AG04449 (cell line): Measurements from ENCODE around the gene LIMCH1.

Experiments used
- CTCF ChIA-PET: fragments of 350-600 bp; formaldehyde crosslinking; extraction: SDS; loops from one replicate; lab custom pipeline; 2021; ENCODE audit warnings: antibody characterized with exemption; lab: Yijun Ruan, JAX
- POLR2A ChIA-PET: fragments of 400-600, 350-600 bp; formaldehyde crosslinking; extraction: SDS; loops from one replicate; lab custom pipeline; 2020; ENCODE audit warnings: antibody characterized with exemption, inconsistent platforms; lab: Yijun Ruan, JAX
- DNase-seq: peaks from one replicate; pipeline ENCODE4 v3.0.0-alpha.2; 2010; ENCODE audit warnings: low read depth, low spot score
- H3K4me3 ChIP-seq: 2 replicates; pipeline ENCODE4 v1.5.1; 2011; ENCODE audit warnings: low read depth, mild to moderate bottlenecking, control low read depth, low read length
- TF ChIP-seq, protein P1 (sequence below): IDR thresholded peaks from one replicate; pipeline ENCODE4 v1.5.1; 2011; ENCODE audit warnings: mild to moderate bottlenecking, moderate library complexity, low read length, control low read depth, inconsistent platforms; ENCODE audit not compliant: insufficient read depth; ENCODE audit errors: missing control alignments

The LIMCH1 gene

DNA sequence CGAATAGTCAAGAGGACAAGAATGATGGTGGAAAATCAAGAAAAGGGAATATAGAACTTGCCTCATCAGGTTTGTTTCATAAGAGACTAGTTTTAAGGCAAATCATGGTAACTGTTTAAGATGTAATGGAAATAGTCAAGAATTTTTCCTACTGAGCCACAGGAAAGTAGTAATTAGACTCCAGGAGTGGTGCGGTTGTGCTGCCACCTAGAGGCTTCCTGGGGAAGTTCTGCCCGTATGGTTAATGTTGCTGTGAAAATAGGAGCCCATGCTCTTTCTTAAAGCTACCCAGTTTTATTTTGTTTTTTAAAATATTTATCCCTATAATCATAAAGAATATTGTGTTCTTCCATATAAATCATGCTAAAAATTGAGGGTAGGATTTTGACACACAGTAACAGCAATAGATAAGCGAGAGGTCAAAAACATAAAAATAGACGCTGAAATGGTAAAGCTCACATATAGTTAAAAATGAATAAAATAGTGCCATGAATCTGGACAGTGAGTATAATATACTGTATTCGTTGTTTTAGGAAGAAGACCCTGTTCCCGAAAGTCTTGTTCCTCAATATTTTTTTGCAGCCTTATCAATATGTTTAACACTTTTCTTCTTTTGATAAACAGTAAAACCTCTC lies 123.6 kb downstream of the LIMCH1 start:
- CTCF ChIA-PET = interaction anchor here (0.8 to 11.4 kb wide), 29 partner anchors 8 to 925 kb away, joined by 3 to 256 read pairs (median 4); no protein-coding TSS in a partner anchor
- no peak overlapping the region for H3K4me3 ChIP-seq
- POLR2A ChIA-PET = no interaction called here
- TF ChIP-seq, protein P1, sequence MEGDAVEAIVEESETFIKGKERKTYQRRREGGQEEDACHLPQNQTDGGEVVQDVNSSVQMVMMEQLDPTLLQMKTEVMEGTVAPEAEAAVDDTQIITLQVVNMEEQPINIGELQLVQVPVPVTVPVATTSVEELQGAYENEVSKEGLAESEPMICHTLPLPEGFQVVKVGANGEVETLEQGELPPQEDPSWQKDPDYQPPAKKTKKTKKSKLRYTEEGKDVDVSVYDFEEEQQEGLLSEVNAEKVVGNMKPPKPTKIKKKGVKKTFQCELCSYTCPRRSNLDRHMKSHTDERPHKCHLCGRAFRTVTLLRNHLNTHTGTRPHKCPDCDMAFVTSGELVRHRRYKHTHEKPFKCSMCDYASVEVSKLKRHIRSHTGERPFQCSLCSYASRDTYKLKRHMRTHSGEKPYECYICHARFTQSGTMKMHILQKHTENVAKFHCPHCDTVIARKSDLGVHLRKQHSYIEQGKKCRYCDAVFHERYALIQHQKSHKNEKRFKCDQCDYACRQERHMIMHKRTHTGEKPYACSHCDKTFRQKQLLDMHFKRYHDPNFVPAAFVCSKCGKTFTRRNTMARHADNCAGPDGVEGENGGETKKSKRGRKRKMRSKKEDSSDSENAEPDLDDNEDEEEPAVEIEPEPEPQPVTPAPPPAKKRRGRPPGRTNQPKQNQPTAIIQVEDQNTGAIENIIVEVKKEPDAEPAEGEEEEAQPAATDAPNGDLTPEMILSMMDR = peak; percentile 83
- no peak for DNase-seq

DNA sequence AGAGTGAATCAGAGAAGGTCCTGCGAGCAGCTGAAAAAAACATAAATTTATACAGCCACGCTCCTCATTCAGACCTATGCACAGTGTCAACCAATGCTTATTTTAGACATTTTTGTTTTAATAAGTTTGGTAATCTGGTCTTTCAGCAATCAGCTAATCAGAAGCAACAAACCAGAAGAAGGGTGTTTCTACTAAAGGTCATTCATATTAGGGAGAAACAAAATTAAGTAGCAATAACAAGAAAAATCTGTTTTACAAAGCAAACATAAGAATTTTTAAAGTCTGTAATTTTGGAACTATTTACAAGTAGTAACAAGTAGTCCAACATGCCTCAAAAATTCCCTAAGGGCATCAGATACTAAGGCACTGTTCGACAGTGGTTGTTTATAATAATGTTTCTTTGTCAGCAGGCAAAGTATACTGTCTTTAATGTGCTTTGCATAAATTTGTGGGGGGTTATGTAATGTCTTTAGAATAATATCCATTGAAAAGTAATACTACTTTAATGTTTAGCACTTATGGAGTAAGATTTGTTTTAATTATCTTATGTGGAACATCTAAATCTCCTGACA lies 127.8 kb downstream of the LIMCH1 start:
- ChIA-PET POLR2A (no interaction called here), CTCF (interaction anchor here (11.4 kb wide), 1 partner anchor 386 kb away, joined by 256 read pairs; no protein-coding TSS in a partner anchor)
- H3K4me3 ChIP-seq = no peak overlapping the region
- DNase-seq = no peak
- TF ChIP-seq, protein P1 = no peak

DNA sequence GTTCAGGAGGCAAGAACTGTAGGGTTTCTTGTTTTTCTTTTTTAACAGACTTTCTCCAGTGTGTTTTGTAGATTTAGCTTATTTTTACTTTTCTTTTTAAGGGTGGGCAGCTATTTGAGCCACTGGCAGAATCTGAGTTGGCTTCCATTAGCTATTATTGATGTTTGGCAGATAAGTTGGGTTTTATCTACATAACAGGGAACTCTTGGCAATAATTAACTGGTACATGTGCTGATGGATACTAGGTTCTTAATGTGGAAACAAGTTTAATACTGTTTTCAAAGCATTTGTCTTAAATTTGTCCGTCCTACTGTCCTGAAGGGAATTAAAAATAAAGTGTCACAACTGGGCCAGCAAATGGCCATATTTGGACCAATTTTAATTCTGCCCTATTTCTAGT lies 130.1 kb downstream of the LIMCH1 start:
- POLR2A ChIA-PET = no interaction called here

DNA sequence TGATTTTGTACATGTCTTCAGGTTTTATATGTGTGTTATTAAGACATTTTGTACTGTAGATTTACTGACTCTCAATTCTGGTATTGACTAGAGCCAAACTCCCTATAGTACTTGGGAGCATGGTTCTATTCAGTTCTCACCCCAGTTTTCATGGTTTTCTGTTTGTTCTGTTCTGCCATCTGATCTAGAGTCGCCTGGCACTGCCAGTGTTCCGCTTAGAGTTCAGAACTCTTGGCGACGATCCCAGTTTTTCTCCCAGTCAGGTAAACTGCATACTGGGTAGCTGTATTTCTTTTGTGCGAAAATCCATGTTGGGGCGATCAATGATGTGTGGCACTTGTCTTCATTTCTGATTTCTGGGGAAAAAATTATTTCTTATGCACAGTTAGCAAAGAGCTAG lies 132.6 kb downstream of the LIMCH1 start:
- DNase-seq = no peak
- ChIA-PET POLR2A (no interaction called here), CTCF (interaction anchor here (1.1 kb wide), 2 partner anchors 20 to 389 kb away, joined by 3 to 4 read pairs; no protein-coding TSS in a partner anchor)
- TF ChIP-seq, protein P1 = no peak
- no peak overlapping the region for H3K4me3 ChIP-seq

More for the DNA sequence above, 130.1 kb downstream of the LIMCH1 start:
- H3K4me3 ChIP-seq = no peak overlapping the region
- TF ChIP-seq, protein P1 = no peak
- CTCF ChIA-PET = no interaction called here
- DNase-seq = no peak

DNA sequence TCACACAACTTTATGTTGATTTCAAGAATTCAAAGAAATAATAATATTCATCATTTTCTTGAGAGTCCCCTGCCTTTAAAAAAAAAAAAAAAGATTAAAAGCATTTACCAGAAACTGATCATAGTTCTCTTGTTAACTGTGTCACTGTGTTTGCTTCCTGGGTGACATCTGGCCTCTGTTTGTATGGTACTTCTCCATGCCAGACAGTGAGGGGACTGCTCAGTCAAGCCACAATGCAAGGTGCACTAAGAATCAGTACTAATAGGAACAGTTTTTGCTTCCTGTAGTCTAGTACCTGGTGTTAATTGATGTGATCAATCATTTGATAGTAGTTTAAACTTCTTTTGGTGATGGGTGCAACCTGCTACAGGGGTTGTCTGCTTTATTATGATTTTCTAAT lies 133.0 kb downstream of the LIMCH1 start:
- H3K4me3 ChIP-seq = no peak overlapping the region
- ChIA-PET POLR2A (no interaction called here), CTCF (interaction anchor here (1.1 kb wide), 2 partner anchors 20 to 390 kb away, joined by 3 to 4 read pairs; no protein-coding TSS in a partner anchor)
- TF ChIP-seq, protein P1 = no peak
- DNase-seq = no peak

DNA sequence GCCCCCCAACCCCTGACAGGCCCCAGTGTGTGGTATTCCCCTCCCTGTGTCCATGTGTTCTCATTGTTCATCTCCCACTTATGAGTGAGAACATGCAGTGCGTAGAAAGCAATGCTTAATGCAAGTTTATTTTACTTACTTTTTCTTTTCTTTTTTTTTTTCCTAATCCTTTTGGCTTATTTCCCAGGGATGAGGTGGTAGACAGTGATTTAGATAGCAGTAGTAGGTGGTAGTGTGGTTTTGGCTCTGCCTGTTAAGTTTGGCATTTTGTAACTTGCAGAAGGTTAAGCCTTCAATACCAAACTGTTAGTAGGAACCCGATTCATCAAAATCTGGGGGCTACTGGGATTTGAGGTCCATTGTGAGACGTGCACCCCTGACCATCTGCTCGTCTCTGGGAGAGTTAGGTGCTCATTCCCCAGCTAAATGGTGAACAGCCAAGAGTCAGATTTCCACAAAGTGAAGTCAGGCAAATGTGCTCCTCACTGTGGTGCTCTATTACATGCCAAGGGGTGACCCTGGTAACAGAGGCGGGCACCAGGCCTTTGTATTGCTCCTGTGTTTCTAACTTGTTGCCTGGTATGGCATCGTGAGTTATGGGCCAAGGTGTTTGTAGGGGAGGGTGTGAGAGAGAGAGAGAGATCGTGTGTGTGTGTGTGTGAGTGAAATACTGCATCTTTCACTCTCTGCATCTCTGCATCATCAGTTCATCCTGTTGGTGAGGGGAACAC lies 140.3 kb downstream of the LIMCH1 start:
- H3K4me3 ChIP-seq = no peak overlapping the region
- TF ChIP-seq, protein P1 = no peak
- DNase-seq = no peak
- POLR2A ChIA-PET = no interaction called here
- CTCF ChIA-PET = no interaction called here
